Neural crest cell (in vitro differentiated cells): ENCODE measurements around the gene PKP3. TPM values are rescaled to one million over a fixed set of nuclear protein-coding genes. Genes with fewer than 3 reads are reported as not detected.
A peak's percentile ranks its signal among the peaks of the same experiment; 100 is the strongest.

Experiments used
- DNase-seq: peaks from one replicate; pipeline ENCODE4 v3.0.0; 2021; ENCODE audit warnings: low read depth, mixed read lengths, low spot score
- H3K27ac Mint-ChIP-seq: one replicate; pipeline ENCODE4 v1.8.0; 2021; ENCODE audit warnings: mild to moderate bottlenecking, mixed read lengths; ENCODE audit not compliant: unreplicated experiment
- H3K27me3 Mint-ChIP-seq: 2 replicates; pipeline ENCODE4 v1.8.0; 2021; ENCODE audit warnings: low read depth, mild to moderate bottlenecking, mixed read lengths
- H3K36me3 Mint-ChIP-seq: 2 replicates; pipeline ENCODE4 v1.8.0; 2021; ENCODE audit warnings: low read depth, mild to moderate bottlenecking, mixed read lengths
- H3K4me1 Mint-ChIP-seq: 2 replicates; pipeline ENCODE4 v1.8.0; 2021; ENCODE audit warnings: mixed read lengths
- H3K4me3 Mint-ChIP-seq: one replicate; pipeline ENCODE4 v1.8.0; 2021; ENCODE audit warnings: mild to moderate bottlenecking, mixed read lengths
- H3K9me3 Mint-ChIP-seq: 2 replicates; pipeline ENCODE4 v1.8.0; 2021; ENCODE audit warnings: mixed read lengths
- CTCF ChIP-seq: fragments of 200-600 bp; sonication (generic); conservative IDR thresholded peaks from 2 replicates; pipeline ENCODE4 v1.5.0; 2021; ENCODE audit warnings: antibody characterized with exemption, mild to moderate bottlenecking
- total RNA-seq: library from RNA; stranded (reverse); gene quantifications from 2 replicates; pipeline ENCODE4 v1.2.1, GENCODE V29; 2021

PKP3 gene
- total RNA-seq, 1 donor from 2014 or later: 0.42 TPM

GRCh38 chr11:450809-451451 lies 56.9 kb downstream of the PKP3 start:
- peak overlapping the region; percentile 88 for H3K27ac Mint-ChIP-seq
- H3K4me1 Mint-ChIP-seq: peaks cover 19% of the 10 kb centered on the region
- H3K27me3 Mint-ChIP-seq: no peaks in the 10 kb centered on the region
- peak; percentile 47 for DNase-seq
- H3K9me3 Mint-ChIP-seq: no peaks in the 10 kb centered on the region
- H3K36me3 Mint-ChIP-seq: no peaks in the 10 kb centered on the region
- peak overlapping the region; percentile 94 for H3K4me3 Mint-ChIP-seq
- TF ChIP-seq CTCF: peak; percentile 48

- peak overlapping the region; percentile 94 for H3K4me3 Mint-ChIP-seq
- TF ChIP-seq CTCF: no peak
- H3K27me3 Mint-ChIP-seq: no peaks in the 10 kb centered on the region
- no peaks in the 10 kb centered on the region for H3K36me3 Mint-ChIP-seq
- DNase-seq: no peak
- no peaks in the 10 kb centered on the region for H3K9me3 Mint-ChIP-seq
- H3K4me1 Mint-ChIP-seq: peaks cover 19% of the 10 kb centered on the region
- H3K27ac Mint-ChIP-seq: no peak overlapping the region
Measured at GRCh38 chr11:451738-452137, 57.7 kb downstream of the PKP3 start.

GRCh38 chr11:452203-452744 lies 58.3 kb downstream of the PKP3 start:
- Mint-ChIP-seq H3K27ac (no peak overlapping the region), H3K4me3 (peak overlapping the region; percentile 64), H3K9me3 (no peaks in the 10 kb centered on the region), H3K36me3 (no peaks in the 10 kb centered on the region), H3K4me1 (peaks cover 19% of the 10 kb centered on the region), H3K27me3 (no peaks in the 10 kb centered on the region)
- no peak for TF ChIP-seq CTCF
- no peak for DNase-seq

GRCh38 chr11:452916-453527 lies 59.0 kb downstream of the PKP3 start:
- Mint-ChIP-seq H3K27ac (no peak overlapping the region), H3K27me3 (no peaks in the 10 kb centered on the region), H3K4me1 (peaks cover 19% of the 10 kb centered on the region), H3K9me3 (no peaks in the 10 kb centered on the region), H3K36me3 (no peaks in the 10 kb centered on the region), H3K4me3 (peak overlapping the region; percentile 64)
- TF ChIP-seq CTCF: no peak
- DNase-seq: no peak

GRCh38 chr11:453564-453963 lies 59.6 kb downstream of the PKP3 start:
- DNase-seq: no peak
- Mint-ChIP-seq H3K27me3 (no peaks in the 10 kb centered on the region), H3K27ac (no peak overlapping the region), H3K9me3 (no peaks in the 10 kb centered on the region), H3K4me3 (peak overlapping the region; percentile 64), H3K4me1 (peaks cover 18% of the 10 kb centered on the region), H3K36me3 (no peaks in the 10 kb centered on the region)
- TF ChIP-seq CTCF: no peak
